K562 (cell line): ENCODE results near the gene KCNQ4. TPM values are rescaled to one million over a fixed set of nuclear protein-coding genes. Genes with fewer than 3 reads are reported as not detected.

ENCODE experiments used
- ATAC-seq: fragments of 200-7000 bp; cut with Tn5 transposase; 3 replicates; pipeline ENCODE4 v1.9.1; 2020; ENCODE audit warnings: moderate library complexity
- BruUV-seq: library from RNA; stranded (reverse); fragments of 400-500 nt; replicated peaks from 2 replicates; lab custom pipeline; 2021; lab: Mats Ljungman, UMichigan
- CTCF ChIA-PET: fragments of 300-600 bp; formaldehyde crosslinking; extraction: SDS; loops from one replicate; lab custom pipeline; 2021; ENCODE audit warnings: low intra/inter-chr PET ratio; lab: Yijun Ruan, JAX
- POLR2A ChIA-PET: fragments of 300-600, 350-650 bp; sonication (Branson Sonifier 250); formaldehyde crosslinking; extraction: SDS; loops from one replicate; lab custom pipeline; 2021; ENCODE audit warnings: antibody characterized with exemption, inconsistent platforms; lab: Yijun Ruan, JAX
- DNase-seq, 4 experiments: peaks; one replicate each; pipeline versions ENCODE4 v3.0.0 to v3.0.0-alpha.2; 2011 to 2018; ENCODE audit warnings: low spot score in 3 of 4, mixed read lengths in 3 of 4; ENCODE audit errors: extremely low read depth in 1 of 4
- FAIRE-seq: peaks from 2 replicates; lab custom pipeline; 2011; peaks lifted over from hg19 to GRCh38; lab: Jason Lieb, UNC
- H2AFZ ChIP-seq: 2 replicates; pipeline ENCODE4 v1.6.0; 2011; ENCODE audit warnings: low read depth, low read length, control low read depth, inconsistent platforms
- H3K27ac ChIP-seq: fragments of 200-600 bp; 3 replicates; pipeline ENCODE4 v1.8.0; 2011; ENCODE audit warnings: low read depth, mild to moderate bottlenecking, control low read depth, inconsistent platforms, low read length, moderate library complexity, mixed read lengths; ENCODE audit errors: extremely low read depth
- H3K27me3 ChIP-seq, 2 experiments: fragments of 300-600 bp in 1 of 2; 2 replicates in 1 of 2; 3 replicates in 1 of 2; pipeline versions ENCODE4 v1.6.0 to v1.8.0; 2011; ENCODE audit warnings: inconsistent platforms in 2 of 2, low read length in 2 of 2, mild to moderate bottlenecking in 1 of 2, mixed read lengths in 1 of 2, moderate library complexity in 1 of 2; ENCODE audit not compliant: control insufficient read depth in 2 of 2, insufficient read depth in 2 of 2
- H3K36me3 ChIP-seq: fragments of 300-600 bp; 3 replicates; pipeline ENCODE4 v1.8.0; 2011; ENCODE audit warnings: mild to moderate bottlenecking, low read length, inconsistent platforms; ENCODE audit not compliant: control insufficient read depth, insufficient read depth
- H3K4me1 ChIP-seq, 2 experiments: fragments of 200-600 bp in 1 of 2; replicated peaks in 1 of 2; 2 replicates in 1 of 2; 3 replicates in 1 of 2; pipeline versions ENCODE4 v1.5.1 to v1.8.0; 2011; ENCODE audit warnings: inconsistent platforms in 2 of 2, low read length in 2 of 2, mild to moderate bottlenecking in 1 of 2, mixed read lengths in 1 of 2, moderate library complexity in 1 of 2; ENCODE audit not compliant: control insufficient read depth in 2 of 2, insufficient read depth in 2 of 2
- H3K4me2 ChIP-seq: 2 replicates; pipeline ENCODE4 v1.6.1; 2011; ENCODE audit warnings: low read length, control low read depth, inconsistent platforms, mixed read lengths; ENCODE audit not compliant: insufficient read depth
- H3K4me3 ChIP-seq: fragments of 200-600 bp; sonication (generic), shearing (Covaris generic); 2 replicates; pipeline ENCODE4 v1.5.1; 2016; ENCODE audit warnings: control low read depth, inconsistent platforms
- H3K79me2 ChIP-seq: fragments of 200-600 bp; 3 replicates; pipeline ENCODE4 v1.8.0; 2011; ENCODE audit warnings: low read length, inconsistent platforms; ENCODE audit not compliant: control insufficient read depth, insufficient read depth
- H3K9ac ChIP-seq, 2 experiments: 2 replicates each; pipeline versions ENCODE4 v1.6.0 to v1.6.1; 2011; ENCODE audit warnings: low read depth in 2 of 2, low read length in 2 of 2, control low read depth in 1 of 2, inconsistent platforms in 1 of 2, mild to moderate bottlenecking in 1 of 2, mixed read lengths in 1 of 2; ENCODE audit not compliant: insufficient read depth in 1 of 2
- H3K9me1 ChIP-seq: one replicate; pipeline ENCODE4 v1.6.0; 2011; ENCODE audit warnings: inconsistent platforms, mild to moderate bottlenecking, low read length, moderate library complexity; ENCODE audit not compliant: control insufficient read depth, insufficient read depth
- H3K9me3 ChIP-seq: replicated peaks from 2 replicates; pipeline ENCODE4 v1.5.1; 2011; ENCODE audit warnings: low read depth, low read length, inconsistent platforms; ENCODE audit not compliant: control insufficient read depth, insufficient read depth
- H4K20me1 ChIP-seq: replicated peaks from 2 replicates; pipeline ENCODE4 v1.6.1; 2011; ENCODE audit warnings: low read length, inconsistent platforms, mixed read lengths; ENCODE audit not compliant: control insufficient read depth, insufficient read depth
- CHCHD3 ChIP-seq: fragments of 250-450 bp; sonication (Bioruptor Pico); IDR thresholded peaks from 2 replicates; pipeline ENCODE4 v2.1.2; 2022; ENCODE audit warnings: mild to moderate bottlenecking
- EP400 ChIP-seq: fragments of 450-650 bp; IDR thresholded peaks from 2 replicates; pipeline ENCODE4 v1.6.1; 2017; ENCODE audit warnings: antibody characterized with exemption, mild to moderate bottlenecking, moderate library complexity
- IFI16 ChIP-seq: fragments of 250-450 bp; sonication (Bioruptor Pico); IDR thresholded peaks from 2 replicates; pipeline ENCODE4 v2.1.2; 2022; ENCODE audit warnings: mild to moderate bottlenecking, inconsistent platforms
- IRF2 ChIP-seq: sonication (generic); formaldehyde crosslinking; IDR thresholded peaks from 2 replicates; pipeline ENCODE4 v1.8.1; 2022; ENCODE audit warnings: mild to moderate bottlenecking, missing genetic modification reagents
- MNT ChIP-seq, 2 experiments: fragments of 450-650 bp; conservative IDR thresholded peaks; 2 replicates each; pipeline ENCODE4 v1.6.1; 2017; ENCODE audit warnings: mild to moderate bottlenecking in 2 of 2, moderate library complexity in 2 of 2
- NCOA4 ChIP-seq: fragments of 450-650 bp; IDR thresholded peaks from 2 replicates; pipeline ENCODE4 v1.6.1; 2018; ENCODE audit warnings: mild to moderate bottlenecking; ENCODE audit not compliant: partially characterized antibody
- NR2C2 ChIP-seq, 2 experiments: fragments of 200-800 bp in 1 of 2; sonication (Bioruptor generic) in 1 of 2; sonication (generic) in 1 of 2; formaldehyde crosslinking in 1 of 2; IDR thresholded peaks; 2 replicates each; pipeline versions ENCODE4 v1.6.1 to v1.8.0; 2016 to 2022; ENCODE audit warnings: mild to moderate bottlenecking in 1 of 2, missing compliant biosample characterization in 1 of 2, missing genetic modification characterization in 1 of 2, missing genetic modification reagents in 1 of 2
- STAT6 ChIP-seq: sonication (generic); formaldehyde crosslinking; IDR thresholded peaks from 2 replicates; pipeline ENCODE4 v1.8.1; 2023; ENCODE audit warnings: mild to moderate bottlenecking, missing genetic modification reagents
- TFAP4 ChIP-seq: sonication (generic); formaldehyde crosslinking; IDR thresholded peaks from 2 replicates; pipeline ENCODE4 v1.8.0; 2022; ENCODE audit warnings: missing genetic modification reagents, mild to moderate bottlenecking, moderate library complexity, borderline replicate concordance
- ZMIZ1 ChIP-seq, 2 experiments: fragments of 150-350 bp in 1 of 2; IDR thresholded peaks; 2 replicates each; pipeline ENCODE4 v1.6.1; 2012 to 2016; ENCODE audit warnings: low read depth in 2 of 2, low read length in 2 of 2, mild to moderate bottlenecking in 1 of 2, moderate library complexity in 1 of 2
- ZNF174 ChIP-seq: fragments of 250-450 bp; sonication (Bioruptor Pico); IDR thresholded peaks from 2 replicates; pipeline ENCODE4 v1.4.0; 2020; ENCODE audit warnings: mild to moderate bottlenecking
- ZNF282 ChIP-seq: sonication (generic); formaldehyde crosslinking; IDR thresholded peaks from 2 replicates; pipeline ENCODE4 v1.8.1; 2023; ENCODE audit warnings: missing genetic modification reagents
- ZNF436 ChIP-seq: fragments of 250-450, 450-650 bp; sonication (Bioruptor Pico); formaldehyde crosslinking; IDR thresholded peaks from 2 replicates; pipeline ENCODE4 v1.7.0; 2020; ENCODE audit warnings: mild to moderate bottlenecking
- WGBS: fragments of 100-300 bp; shearing (Covaris generic); methylation state at CpG from one replicate; pipeline ENCODE4 v1.1.6; 2016; ENCODE audit warnings: low coverage, mixed read lengths; ENCODE audit not compliant: insufficient coverage; ENCODE audit errors: missing lambda C conversion rate; 5-methylcytosine and 5-hydroxymethylcytosine counted together
- in situ Hi-C: fragments of 300-500 bp; cut with MboI; formaldehyde crosslinking; loops from 4 replicates; pipeline ENCODE4 v1.15.0; 2018; ENCODE audit warnings: inconsistent platforms, mixed read lengths
- intact Hi-C: fragments of 100-400 bp; cut with micrococcal nuclease; formaldehyde crosslinking; loops from 2 replicates; pipeline ENCODE4 v1.14.2; 2022
- polyA plus RNA-seq, 8 experiments: library from polyadenylated mRNA; depleted of rRNA in 4 of 8; stranded (reverse) in 5 of 8; unstranded in 3 of 8; fragments of >200 nt; fragmentation: Nextera tagmentation in 2 of 8; fragmentation: Illumina TruSeq in 1 of 8; extraction: Ambion mirVana in 2 of 8; extraction: Trizol in 1 of 8; gene quantifications; 2 replicates each; pipeline versions ENCODE4 v1.2.1 to v1.2.3, GENCODE V29; 2011 to 2014; ENCODE audit warnings: inconsistent platforms in 1 of 8, missing spikeins in 1 of 8
- total RNA-seq, 7 experiments: library from RNA; depleted of rRNA in 6 of 7; stranded (reverse); fragments of >200 nt in 6 of 7; fragmentation: Illumina TruSeq in 2 of 7; extraction: Trizol in 2 of 7; gene quantifications; 2 replicates each; pipeline versions ENCODE4 v1.2.1 to v1.2.3, GENCODE V29; 2011 to 2021; ENCODE audit warnings: low replicate concordance in 1 of 7

KCNQ4 gene
- total and polyA plus RNA-seq, 9 of the 15 experiments (the other 6 are each of a cell fraction or from before 2014, with no cell fraction given), result 0.07 to 4.1 (median 0.79) TPM

- peaks cover 0 to 3% of the 10 kb centered on the region in 2 experiments; a peak in 2 of 5 replicates for H3K4me1 ChIP-seq
- WGBS, result 85% methylated on average over 3 of the region's 3 CpGs
- no TSS peak for BruUV-seq
- 0 out of 2 replicates have a peak, but pooled peaks cover 4% of the 10 kb centered on the region for H4K20me1 ChIP-seq
- H3K4me2 ChIP-seq, result no peak overlapping the region
- in situ Hi-C loops (no loop called here), intact Hi-C loops (no loop called here)
- no peaks in the 10 kb centered on the region for H3K9me1 ChIP-seq
- peaks cover 80% of the 10 kb centered on the region for H3K36me3 ChIP-seq
- H3K9ac ChIP-seq, result no peak overlapping the region
- ATAC-seq (no peak), DNase-seq (no peak), FAIRE-seq (no peak)
- CTCF ChIA-PET, result no interaction called here
- no peaks in the 10 kb centered on the region for H3K9me3 ChIP-seq
- no peak overlapping the region for H2AFZ ChIP-seq
- H3K27me3 ChIP-seq, result no peaks in the 10 kb centered on the region
- peaks cover 21% of the 10 kb centered on the region for H3K79me2 ChIP-seq
- POLR2A ChIA-PET, result interaction anchor here (0.6 to 1.8 kb wide), 4 partner anchors 9 to 365 kb away, joined by 3 to 7 read pairs (median 4); no protein-coding TSS in a partner anchor
- no peak overlapping the region for H3K4me3 ChIP-seq
- H3K27ac ChIP-seq, result no peak overlapping the region
- TF ChIP-seq NCOA4 (no peak), ZNF174 (CRISPR knock-in tag) (no peak), ZNF436 (CRISPR knock-in tag) (no peak), MNT (conservative IDR thresholded peaks at IDR 0.05) (no peak), TFAP4 (no peak), IFI16 (CRISPR knock-in tag) (no peak), ZNF282 (CRISPR knock-in tag) (no peak), ZMIZ1 (IDR thresholded peaks at IDR 0.05; ENCODE audit: low read depth in 2 of 2, low read length in 2 of 2) (no peak), STAT6 (CRISPR knock-in tag) (no peak), EP400 (no peak), IRF2 (CRISPR knock-in tag) (no peak), CHCHD3 (no peak), NR2C2 (CRISPR knock-in tag; IDR thresholded peaks at IDR 0.05) (no peak), NR2C2 (tag; IDR thresholded peaks at IDR 0.05) (no peak)
These were observed 39.7 kb upstream of the KCNQ4 start for GRCh38 chr1:40743860-40744259.
